ENCODE results near the gene SCAMP5.
A peak's percentile ranks its signal among the peaks of the same experiment; 100 is the strongest.

SCAMP5 gene

DNA sequence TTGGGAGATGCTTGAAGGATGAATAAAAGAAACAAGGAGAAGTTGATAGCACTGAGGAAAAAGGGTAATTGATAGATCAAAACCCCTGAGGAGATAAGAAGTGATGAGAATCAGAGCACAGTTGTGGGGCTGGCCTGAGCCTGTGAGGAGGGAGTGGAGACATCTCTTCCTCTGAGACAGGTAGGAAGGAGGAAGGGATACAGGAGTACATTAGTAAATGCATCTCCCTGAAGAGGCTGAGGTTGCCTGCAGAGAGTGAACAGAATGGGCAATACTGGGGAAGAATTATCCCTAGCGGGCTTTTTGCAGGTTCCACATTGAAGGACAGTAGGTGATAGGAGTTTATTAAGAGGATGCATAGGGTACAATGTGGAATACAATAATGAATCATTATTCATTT, 17.3 kb upstream of the SCAMP5 start:
- DNase-seq = no peak

DNA sequence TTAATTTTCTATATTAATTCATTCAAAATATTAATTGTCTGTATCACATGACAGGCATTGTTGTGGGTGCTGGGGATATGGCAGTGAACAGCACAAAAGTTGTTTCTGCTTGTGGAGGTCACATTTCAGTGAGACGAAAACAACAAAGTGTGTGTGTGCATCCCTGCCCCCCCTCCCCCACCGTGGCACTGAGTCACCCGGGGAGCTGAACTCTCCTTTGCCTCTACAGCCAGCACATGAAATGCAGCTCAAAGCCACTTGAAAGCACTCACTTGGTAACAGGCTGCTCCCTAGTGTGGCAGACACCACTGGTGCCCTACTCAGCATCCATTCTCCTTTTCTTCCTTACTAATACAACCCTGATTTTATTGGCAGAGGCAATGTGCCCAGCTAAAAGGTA, 16.9 kb upstream of the SCAMP5 start:
- no peak for DNase-seq

DNA sequence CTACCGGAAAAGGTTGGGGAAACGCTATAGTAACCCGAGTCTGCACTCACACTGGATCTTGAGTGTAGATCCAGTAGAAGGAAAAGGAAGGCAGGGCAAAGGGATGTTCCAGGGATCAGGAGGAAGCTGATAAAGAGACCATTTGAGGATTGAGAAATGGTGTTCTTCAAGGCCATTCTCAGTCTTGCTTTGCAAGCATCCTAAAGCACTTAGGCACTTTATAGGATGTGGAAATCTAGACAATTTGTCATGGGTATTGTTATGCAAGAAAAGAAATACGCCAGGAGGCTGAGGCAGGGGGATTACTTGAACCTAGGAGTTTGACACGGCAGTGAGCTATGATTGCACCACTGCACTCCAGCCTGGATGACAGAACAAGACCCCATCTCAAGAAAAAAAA, 13.2 kb upstream of the SCAMP5 start:
- no peak for DNase-seq

DNA sequence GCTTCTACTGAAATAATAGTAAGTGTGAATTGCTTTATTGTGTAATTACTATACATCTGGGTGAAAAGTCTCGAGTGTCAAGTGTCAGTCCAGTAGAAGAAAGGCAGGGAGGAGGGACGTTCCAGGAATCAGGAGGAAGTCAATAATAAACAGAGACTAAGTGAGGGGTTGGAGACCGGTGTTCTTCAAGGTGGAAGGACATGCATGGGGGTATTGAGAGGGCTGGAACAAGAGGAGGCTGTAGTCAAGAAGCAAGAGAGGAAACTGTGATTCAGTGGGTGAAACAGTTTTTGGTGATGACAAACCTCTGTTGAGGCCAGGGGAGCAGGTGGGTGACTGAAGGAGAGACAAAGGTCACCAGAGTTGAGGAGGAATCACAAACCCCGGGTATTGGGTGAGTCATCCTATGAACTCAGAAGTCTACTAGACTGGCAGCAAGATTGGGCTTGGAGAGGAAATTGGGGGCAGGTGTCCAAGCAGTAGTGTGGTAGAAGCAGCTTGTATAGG, 11.6 kb upstream of the SCAMP5 start:
- no peak for DNase-seq

DNA sequence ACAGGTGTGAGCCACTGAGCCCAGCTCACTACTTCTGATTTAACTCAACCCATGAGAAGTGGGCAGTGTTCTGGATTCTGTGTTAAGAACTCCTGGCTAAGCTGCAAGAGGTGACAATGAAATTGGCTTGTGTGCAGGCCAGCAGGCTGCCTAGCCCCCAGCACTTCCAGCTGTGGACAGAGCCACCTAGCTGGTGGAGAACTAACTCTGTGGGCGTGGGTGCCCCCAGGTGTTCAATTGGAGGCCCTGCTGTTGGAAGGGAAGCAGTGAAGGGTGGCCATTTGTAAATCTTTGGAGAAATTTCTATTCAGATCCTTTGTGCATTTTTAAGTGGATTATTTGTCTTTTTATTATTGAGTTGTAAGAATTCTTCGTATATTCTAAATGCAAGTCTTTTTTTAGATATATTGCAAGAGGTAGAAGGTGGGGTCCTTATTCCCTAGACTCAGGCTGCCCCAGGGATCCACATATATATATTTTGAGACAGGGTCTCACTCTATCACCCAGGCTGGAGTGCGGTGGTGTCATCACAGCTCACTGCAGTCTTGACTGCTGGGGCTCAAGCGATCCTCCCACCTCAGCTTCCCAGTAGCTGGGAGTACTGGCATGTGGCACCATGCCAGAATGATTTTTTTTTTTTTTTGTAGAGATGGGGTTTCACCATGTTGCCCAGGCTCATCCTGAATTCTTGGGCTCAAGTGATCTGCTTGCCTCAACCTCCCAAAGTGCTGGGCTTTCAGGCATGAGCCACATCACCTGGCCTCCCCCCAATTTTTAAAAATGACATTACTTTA, 7.2 kb upstream of the SCAMP5 start:
- DNase-seq = peak; percentile 8

DNA sequence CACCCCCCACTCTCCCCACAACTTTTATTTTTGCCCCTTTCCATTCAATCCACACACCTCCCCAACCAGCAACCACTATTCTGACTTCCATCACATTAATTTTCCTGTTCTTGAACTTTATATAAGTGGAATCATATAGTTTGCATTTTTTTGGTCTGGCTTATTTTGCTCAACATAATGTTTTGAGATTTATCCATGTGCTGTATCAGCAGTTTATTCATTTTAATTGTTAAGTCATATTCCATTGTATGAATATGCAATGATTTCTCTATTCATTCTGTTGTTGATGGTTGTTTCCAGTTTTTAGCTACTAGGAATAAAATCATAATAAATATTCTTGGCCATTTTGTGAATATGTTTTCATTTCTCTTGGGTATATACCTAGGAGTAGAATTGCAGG, 5.8 kb upstream of the SCAMP5 start:
- DNase-seq = no peak

DNA sequence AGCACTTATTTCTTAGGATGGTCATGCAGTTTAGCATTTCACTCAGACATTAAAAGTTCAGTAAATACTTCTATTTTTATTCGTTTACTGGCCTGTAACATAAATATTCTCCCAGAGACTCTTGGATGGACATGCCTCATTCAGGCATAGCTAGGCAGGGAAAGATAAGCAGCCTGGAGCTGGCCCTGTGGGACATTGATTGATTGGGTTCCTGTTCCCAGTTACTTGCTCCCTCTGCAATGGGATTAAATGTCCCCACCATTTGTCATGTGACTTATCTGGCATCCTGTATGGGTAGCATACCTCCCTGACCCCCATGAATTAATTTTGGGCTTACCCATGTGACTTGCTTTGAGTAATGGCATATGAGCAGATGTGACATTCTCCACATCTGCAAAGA, 2.7 kb upstream of the SCAMP5 start:
- no peak for DNase-seq

DNA sequence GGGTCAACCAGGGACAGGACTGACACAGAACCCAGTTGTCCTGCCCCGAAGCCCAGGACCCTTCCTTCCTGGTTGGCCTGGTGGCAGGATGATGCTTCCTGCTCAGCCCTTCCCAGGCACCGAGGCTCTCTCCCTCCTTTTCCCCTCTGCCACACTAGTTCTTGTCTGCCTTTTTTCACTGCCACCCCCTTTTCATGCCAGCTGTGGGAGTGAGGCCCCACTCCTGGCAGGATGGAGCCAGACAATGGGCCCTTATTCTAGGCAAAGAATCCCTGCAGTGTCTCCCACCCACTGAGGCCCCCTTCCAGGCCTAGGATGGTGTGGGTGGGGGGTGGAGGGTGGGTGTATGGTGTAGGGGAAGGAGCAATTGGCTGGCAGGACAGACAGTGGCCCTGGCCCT, 1.1 kb upstream of the SCAMP5 start:
- DNase-seq = no peak

DNA sequence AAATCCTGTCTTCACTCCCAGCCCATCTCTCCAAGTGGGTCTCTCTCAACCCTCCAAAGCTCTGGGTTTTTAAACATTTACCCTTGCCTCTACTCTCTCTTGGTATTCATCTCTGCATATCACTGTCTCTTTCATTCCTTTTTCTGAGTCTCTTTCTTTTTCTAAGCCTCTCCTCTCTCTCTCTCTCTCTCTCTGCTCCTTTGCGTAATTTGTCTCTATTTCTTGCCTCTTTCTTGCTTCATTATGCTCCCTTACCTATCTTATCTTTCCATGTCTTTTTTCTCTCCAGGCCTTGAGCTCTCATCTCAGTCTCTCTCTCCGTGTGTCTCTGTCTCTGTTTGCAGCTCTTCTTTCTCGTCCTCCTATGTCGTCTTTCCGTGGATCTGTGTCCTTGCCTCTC, 678 bp upstream of the SCAMP5 start:
- no peak for DNase-seq

DNA sequence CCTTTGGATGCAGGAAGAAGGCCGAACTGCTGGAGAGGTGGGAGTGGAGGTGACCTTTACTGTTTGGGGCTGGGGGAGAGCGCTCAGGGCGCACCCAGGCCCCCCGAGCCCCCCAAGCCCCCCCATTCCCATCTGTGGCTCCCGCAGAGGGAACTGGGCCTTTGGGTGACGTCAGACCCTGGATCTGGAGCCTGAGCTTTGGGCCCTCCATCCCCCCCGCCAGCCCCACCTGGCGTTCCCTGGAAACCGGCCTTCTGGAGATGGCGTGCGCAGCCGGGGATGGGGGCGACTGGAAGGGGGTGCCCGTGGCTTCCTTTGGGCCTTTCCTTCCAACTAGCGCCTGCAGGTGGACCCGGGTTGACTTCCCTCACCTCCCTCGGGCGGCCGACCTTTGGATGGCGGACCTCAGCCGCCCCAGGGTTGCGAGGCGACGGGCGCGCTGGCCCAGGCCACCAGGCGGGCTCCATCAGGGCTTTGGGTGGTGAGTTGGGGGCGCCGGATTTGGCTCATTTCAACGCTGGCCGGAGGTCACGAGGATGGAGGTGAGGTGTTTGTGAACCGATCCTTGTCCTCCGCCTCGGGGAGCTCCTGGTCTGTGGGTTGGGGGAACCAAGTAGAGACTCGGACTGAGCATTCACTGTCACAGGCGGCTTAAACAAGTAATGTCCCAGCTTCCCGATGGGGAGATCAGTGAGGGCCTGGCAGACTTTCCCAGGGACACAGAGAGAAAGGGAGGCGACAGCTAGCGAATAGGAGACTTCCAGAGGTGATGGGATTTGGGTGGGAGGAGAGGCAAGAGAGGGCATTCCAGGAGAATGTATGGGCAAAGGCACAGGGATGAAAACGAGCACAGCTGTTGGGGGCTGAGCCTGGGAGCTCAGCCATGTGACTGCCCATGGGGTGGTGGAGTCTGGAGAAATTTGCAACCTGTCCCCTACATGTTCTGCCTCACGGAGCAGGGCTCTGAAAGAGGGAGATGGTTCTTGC, 709 bp downstream of the SCAMP5 start:
- DNase-seq = peak; percentile 44

DNA sequence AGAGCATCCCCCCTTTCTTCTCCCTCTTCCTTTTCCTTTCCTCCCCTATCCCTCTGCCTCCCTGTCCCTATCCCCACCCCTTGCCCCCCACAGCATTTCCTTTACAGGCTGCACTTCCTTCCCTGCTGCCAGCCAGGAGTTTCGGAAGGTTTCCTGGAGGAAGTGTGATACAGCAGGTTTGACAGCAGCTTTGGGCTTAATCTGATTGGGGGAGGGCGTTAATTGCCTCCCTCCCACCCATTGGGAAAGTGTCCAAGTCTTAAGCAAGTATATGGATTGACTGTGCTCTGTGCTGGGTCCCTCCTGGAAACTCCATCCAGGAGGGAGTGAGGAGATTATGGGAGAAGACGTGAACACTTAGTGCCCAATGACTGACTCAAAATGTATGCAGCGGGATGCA, 1.8 kb downstream of the SCAMP5 start:
- no peak for DNase-seq

DNA sequence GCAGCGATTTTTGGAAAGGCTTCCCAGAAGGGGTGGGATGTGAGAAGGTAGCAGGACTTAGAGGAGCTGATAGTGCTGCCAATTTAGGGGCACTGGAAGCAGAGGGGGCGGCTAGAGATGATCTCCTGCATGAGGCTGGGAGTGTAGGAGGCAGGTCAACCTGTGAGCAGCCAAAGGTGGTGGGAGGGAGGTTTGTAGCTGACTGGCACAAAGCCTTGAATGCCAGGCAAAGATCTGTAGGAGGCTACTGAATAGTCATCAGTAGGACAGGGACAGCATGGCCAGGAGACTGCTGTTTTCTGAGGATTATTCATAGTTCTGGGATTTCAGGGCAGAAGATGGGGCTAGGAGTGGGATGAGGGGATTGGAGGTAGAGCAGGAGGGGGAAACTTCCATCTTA, 2.2 kb downstream of the SCAMP5 start:
- DNase-seq = no peak

DNA sequence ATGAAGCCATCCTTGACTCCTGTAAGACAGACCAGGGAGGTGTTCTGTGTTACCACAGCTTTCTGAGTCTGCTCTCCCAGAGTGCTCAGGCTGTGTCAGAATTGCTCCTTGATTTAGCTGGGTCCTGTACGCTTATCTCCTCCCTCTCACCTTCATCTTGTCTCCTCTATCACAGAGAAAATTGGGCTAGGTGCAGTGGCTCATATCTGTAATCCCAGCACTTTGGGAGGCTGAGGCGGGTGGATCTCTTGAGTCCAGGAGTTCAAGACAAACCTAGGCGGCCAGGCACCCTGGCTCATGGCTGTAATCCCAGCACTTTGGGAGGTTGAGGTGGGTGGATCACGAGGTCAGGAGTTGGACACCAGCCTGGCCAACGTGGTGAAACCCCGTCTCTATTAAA, 5.9 kb downstream of the SCAMP5 start:
- DNase-seq = no peak

DNA sequence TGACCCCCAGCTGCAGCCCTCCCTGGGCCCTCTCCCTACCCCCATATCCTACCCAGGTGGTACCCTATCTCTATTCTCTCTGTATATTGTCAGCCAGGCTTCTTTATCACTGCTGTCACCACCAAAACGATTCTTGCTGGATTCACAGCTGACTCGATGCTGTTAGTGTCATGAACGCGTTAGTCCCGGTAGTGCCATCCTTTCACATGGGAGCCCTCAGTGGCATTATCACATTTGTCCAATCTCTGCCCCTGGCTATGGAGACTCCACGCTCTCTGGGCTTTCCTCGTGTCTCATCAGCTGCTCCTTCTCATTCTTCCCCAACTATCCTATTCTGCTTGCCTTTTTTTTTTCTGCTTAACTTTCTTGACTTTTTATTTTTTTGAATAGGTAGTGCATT, 7.0 kb downstream of the SCAMP5 start:
- no peak for DNase-seq

DNA sequence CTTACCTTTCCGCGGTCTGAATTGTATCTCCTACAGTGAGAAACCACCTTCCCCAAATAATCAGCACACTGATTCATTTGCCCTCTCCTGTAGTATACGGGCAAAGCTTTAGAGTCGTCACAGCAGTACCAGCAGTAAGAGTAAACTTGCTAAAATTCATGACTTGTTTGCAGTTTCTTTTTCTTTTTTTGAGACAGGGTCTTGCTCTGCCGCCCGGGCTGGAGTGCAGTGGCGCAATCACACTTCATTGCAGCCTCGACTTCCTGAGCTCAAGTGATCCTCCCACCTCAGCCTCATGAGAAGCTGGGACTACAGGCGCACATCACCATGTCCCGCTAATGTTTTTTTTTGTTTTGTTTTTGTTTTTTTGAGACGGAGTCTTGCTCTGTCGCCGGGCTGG, 11.9 kb downstream of the SCAMP5 start:
- no peak for DNase-seq

DNA sequence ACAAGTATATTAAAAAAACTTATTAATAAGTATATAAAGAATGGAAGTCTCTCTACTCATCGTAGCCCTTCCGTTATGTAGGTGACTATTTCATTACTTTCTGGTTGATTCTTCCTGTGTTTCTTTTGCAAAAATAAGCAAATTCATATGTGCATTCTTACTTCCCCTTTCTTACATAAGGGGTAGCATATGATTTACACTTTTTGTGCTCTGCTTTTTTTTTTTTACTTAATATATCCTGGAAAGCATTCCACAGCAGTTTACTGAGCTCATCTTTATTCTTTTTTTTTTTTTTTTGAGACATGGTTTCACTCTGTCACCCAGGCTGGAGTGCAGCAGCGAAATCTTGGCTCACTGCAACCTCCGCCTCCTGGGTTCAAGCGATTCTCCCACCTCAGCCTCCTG, 12.9 kb downstream of the SCAMP5 start:
- DNase-seq = no peak

DNA sequence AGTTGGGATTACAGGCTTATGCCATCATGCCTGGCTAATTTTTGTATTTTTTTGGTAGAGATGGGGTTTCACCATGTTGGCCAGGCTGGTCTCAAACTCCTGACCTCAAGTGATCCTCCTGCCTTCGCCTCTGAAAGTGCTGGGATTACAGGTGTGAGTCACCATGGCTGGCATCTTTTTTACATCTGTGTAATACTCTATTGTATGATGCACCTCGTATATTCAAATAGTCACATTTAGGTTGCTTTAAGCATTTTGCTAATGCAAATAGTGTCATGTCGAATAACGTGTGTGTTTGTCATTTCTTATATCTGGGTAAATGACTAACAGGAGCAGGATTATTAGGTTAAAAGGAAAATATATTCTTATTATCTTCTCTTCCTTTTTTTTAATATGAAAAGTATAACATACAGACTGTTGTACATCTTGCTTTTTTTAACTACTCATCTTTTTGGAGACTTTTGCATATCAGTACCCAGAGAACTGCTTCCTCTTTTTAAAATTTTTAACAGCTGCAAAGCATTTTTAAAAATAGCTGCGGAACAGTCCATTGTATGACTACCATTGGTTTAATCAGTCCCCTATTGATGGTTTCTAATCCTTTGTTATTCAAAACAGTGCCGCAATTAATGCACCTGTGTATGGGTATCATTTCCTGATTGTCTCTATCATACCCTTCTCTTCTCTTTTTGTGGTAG, 13.4 kb downstream of the SCAMP5 start:
- DNase-seq = no peak

DNA sequence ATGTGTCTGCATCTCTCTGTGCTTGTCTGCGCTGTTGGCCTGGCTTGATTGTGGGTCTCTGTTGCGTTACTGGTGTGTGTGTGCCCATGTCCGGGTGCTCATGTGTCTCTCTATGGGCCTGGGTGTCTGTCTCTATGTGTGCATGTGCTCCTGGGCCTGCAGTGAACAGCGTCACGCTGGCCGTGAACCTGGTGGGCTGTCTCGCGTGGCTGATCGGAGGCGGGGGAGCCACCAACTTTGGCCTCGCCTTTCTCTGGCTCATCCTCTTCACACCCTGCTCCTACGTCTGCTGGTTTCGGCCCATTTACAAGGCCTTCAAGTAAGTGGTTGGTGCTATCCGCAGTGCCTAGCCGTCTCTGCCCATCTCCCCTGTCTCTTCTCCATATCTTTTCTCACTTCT, 21.1 kb downstream of the SCAMP5 start:
- no peak for DNase-seq

DNA sequence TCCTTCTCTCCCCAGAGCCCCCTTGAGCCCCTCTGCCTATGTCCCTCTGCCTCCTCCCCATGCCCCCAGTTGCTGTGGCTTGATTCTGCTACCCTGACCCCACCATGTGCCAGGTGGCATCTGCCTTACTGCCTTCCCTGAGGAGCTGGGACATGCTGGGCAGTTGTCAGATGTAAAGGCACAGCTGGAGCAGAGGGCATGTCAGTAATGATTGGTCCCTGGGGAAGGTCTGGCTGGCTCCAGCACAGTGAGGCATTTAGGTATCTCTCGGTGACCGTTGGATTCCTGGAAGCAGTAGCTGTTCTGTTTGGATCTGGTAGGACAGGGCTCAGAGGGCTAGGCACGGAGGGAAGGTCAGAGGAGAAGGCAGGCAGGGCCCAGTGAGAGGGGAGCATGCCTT, 24.6 kb downstream of the SCAMP5 start:
- DNase-seq = no peak

DNA sequence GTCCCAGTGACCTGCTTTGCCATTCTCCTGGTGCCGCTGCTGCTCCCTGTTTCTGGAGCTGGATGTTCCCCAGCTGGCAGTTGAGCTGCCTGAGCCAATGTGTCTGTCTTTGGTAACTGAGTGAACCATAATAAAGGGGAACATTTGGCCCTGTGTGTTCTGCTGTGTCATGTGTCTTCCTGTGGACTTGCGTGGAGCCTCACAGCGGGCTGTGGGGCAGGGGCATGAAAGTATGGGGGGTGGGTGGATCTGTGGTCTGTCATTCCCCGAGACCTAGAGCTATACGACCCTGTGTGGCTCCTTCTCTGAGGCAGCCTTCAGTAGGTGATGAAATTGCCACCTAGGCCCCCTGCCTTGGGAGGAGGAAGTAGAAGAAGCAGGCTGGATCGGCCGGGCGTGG, 26.0 kb downstream of the SCAMP5 start:
- DNase-seq = no peak

DNA sequence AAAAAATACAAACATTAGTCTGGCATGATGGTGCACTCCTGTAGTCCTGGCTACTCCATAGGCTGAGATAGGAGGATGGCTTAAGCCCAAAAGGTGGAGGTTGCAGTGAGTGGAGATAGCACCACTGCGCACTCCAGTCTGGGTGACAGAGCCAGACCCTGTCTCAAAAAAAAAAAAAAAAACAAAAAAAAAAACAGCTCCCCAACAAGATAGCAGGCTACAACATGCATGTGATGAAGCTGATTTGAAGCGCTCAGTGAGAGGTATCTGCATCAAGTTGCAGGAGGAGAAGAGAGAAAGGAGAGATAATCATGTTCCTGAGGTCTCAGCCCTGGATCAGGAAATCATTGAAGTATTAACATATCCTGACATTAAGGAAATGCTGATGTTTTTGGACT, 27.4 kb downstream of the SCAMP5 start:
- no peak for DNase-seq

DNA sequence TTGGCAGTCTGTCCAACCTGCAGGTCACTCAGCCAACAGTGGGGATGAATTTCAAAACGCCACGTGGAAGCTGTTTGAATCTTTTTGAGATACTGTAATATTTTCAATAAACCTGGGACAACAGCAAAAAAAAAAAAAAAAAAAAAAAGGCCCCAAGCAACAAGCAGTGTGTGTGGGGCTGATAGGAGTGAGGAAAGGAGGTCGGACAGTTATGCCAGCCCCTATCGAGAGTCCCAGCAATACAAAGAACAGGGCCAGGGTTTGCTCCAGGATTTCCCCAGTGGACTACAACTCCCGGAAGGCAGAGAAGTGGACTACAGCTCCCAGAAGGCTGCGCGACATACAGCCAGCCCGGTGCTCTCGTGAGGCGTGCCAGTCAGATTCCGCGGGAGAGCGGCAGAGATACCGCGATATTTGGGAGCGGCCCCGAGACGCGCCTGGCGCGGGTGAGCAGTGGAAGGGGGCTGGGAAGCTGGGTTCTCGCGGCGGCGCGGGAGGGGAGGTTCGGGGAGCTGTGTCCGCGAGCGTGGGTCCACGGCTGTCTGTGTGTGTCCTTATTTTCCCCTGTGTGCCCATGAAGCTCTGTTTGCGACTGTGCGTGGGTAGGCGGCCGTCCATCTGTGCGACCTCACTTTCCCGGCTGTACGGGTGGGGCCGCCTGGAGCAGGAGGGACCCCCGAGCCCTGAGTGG, 28.0 kb downstream of the SCAMP5 start, which contains the start of gene PPCDC:
TSS of gene PPCDC (plus strand) at position 410 of the 691 bp plus-strand sequence. CDS start 4,729 bp downstream, outside the sequence.
- peak; percentile 71 for DNase-seq

All from NCI-H510A (cell line).